NCI-H345 (cell line): Measurements from ENCODE around the gene TRAF2.

ENCODE experiments used
- DNase-seq: peaks from one replicate; lab custom pipeline; 2025; lab: John Stamatoyannopoulos, UW

TRAF2 gene

DNA sequence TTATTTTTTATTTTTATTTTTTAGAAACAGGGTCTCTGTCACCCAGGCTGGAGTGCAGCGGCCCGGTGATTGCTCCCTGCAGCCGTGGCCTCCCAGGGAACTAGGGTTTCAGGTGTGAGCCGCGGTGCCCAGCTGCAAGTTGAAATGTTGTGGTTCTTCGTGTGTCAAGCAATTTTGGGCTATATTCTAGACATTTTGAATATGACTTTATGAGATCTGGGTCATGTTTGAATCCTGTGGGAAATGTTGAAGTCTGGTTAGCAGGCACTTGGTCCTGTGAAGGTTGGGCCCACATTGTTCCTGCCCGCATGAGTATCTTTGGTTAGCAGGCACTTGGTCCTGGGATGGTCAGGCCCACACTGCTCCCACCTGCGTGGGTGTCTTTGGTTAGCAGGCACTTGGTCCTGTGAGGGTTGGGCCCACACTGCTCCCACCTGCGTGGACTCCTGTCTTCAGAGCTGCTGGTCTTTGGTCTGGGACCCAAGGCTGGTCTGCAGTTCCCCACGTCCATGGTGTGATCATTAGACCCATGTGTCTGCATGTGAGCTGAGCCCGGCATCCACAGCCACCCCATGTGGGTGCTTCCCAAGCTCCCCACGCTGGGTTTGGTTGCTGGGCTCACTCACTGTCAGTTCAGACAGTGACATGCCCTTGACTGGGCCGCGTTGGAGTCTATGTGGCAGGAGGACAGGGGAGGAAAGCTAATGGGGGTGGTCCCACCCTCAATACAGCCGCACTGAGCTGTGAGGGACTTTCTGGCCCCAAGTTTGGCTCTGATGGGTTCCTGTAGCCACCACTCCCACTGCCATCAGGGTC lies 51.1 kb downstream of the TRAF2 start:
- DNase-seq, result no peak

DNA sequence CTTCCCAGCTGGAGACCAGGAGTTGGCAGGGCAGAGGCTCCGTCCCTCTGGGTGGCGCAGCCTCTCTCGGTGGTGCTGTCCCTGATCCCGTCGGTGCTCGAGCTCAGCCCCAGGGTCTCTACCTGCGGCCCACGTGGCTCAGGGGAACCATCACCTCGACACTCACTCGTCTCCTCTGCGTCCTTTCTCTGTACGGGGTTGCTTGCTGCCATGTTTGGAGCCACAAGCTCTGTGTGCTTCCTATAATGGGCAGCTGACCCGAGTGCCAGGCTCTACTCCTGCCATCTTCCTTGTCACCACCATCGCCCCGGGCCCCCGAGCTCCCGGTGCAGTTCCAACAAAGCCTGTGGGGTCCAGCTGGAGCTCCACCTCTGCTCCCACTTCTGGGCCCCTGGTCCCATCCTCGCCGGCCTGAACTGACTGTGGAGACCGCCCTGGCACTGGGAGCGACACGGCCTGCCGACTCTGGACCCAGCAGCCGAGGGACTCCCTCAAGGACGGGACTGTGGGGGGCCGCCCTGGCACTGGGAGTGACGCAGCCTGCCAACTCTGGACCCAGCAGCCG lies 53.2 kb downstream of the TRAF2 start:
- DNase-seq, result no peak

DNA sequence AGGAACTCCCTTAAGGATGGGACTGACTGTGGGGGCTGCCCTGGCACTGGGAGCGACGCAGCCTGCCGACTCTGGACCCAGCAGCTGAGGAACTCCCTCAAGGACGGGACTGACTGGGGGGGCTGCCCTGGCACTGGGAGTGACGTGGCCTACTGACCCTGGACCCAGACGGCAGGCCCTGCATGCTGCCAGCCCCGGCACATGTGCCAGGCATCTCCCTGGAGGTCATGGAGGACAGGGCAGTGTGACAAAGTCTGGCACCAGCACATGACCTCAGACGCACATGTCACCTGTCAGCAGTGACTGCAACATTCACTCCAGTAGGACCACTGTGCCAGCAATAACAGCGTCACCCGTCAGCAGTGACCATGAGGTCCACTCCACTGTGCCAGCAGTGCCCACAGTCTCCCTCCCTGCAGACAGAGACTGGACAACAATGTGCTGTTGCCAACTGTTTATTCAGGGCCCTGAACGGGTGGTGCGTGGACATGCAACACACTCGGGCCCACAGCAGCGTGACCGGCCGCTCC lies 53.7 kb downstream of the TRAF2 start:
- DNase-seq, result no peak

DNA sequence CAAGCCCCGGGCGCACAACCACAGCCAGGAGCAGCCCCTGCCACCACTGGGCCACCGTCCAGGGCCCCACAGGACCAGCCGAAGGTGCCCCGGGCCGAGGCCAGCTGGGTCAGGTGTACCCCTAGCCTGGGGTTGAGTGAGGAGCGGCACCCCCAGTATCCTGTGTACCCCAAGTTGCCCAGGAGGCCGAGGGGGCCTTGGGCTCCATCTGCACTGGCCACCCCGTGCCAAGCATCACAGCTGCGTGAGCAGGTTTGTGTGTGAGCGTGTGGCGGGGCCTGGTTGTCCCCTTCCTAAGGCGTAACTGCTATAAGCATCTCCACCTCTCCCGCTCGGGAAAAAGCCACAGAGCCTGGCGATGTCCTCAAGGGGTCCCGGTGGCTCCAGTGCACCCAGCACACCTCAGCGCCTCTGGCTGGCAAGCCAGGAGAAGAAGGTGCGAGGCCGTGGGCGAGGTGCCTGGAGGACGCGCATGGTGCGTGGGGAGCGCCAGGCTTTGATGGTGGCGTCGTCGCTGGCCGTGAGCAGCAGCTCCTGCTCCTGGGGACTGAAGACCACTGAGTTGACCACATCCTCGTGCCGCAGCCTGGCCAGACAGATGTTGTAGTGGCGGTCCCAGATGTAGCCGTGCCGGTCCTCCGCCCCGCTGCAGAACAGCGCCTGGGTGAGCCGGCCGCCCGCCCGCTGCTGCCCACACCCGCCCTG lies 54.4 kb downstream of the TRAF2 start:
- DNase-seq, result no peak

DNA sequence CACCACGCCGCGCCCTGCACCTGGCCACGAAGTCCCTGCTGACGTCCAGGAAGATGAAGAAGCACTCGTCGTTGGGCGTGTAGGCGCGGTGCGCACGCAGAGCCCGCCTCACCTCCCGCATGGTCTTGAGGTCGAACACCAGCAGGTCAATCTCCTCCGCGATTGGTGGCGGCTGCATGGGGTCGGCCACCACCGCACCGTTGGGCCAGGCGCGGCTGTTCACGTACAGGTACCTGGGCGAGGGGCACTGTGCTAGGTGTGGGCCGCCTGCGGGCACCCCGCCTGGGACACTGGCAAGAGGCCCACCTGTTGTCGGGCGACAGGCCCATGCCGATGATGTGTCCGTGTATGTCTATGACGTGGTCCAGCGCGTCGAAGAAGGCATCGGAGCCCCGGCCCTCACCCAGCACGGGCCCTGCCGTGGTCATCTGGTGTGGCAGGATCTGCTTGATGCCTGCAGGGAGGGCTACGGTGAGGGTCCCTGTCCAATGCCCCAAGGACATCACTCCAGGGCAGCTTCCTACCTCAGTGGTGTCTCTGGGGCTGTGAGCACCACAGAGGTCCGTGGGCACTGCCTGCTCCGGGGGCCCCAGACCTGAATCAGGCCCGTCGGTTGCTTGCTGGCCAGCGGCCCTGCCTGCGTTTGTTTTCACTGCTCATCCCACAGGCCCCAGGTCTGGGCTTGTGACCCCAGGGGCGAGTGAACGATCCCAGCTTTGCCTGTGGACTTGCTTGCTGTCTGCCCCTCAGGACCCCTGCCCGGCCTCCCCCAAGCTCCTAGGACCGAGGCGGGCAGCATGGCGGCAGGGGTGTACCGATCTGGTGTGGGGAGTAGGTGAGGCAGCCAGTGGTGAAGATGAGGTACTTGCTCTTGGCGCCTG lies 55.2 kb downstream of the TRAF2 start:
- DNase-seq, result no peak

DNA sequence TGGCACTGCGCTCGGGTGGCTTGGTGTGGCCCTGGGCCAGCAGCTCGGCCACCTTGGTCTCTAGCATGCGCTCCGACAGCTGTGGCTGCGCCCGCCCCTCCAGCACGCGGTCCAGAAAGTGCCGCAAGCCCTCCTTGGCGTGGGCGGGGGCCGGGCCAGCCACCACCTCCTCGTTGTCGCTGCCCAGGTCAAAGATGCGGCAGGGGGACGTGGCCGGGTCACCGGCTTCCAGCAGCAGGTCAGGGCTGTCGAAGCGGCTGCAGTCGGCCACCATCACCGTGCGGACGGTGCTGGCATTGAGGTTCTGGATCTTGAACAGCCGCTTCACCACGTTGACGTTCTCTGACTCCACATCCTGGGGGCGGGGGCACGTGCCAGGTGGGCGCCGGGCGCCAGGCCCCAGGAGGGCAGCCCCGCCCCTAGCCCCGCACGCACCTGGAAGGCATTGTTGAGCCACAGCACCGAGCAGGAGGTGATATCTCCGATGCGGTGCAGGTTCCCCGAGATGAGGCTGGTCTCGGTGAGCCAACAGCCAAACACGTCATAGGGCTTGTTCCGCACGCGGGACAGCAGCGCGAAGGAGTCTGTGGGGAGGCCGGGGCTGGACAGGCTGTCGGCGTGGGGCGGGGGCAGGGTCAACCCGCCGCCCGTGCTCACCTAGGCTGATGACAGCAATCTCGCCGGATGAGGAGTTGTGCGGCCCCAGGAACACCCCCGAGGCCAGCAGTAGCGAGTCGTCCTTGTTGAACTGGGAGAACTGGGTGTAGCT lies 56.0 kb downstream of the TRAF2 start:
- no peak for DNase-seq

DNA sequence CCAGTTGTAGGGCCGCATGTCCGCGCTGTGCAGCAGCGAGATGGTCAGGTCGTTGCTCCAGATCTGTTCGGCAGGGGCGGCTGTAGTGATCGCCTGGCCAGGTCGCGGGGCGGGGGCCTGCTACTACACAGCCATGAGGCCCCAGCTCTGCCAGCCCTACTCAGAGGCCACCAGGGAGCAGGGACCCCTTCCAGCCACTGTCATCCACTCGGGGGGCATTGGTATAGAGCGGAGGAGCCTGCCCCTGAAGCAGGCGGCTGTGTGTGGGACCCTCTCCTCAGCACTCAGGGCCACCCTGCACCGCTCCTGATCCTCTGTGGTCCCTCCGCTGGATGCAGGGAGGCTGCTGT lies 56.5 kb downstream of the TRAF2 start:
- DNase-seq, result no peak

DNA sequence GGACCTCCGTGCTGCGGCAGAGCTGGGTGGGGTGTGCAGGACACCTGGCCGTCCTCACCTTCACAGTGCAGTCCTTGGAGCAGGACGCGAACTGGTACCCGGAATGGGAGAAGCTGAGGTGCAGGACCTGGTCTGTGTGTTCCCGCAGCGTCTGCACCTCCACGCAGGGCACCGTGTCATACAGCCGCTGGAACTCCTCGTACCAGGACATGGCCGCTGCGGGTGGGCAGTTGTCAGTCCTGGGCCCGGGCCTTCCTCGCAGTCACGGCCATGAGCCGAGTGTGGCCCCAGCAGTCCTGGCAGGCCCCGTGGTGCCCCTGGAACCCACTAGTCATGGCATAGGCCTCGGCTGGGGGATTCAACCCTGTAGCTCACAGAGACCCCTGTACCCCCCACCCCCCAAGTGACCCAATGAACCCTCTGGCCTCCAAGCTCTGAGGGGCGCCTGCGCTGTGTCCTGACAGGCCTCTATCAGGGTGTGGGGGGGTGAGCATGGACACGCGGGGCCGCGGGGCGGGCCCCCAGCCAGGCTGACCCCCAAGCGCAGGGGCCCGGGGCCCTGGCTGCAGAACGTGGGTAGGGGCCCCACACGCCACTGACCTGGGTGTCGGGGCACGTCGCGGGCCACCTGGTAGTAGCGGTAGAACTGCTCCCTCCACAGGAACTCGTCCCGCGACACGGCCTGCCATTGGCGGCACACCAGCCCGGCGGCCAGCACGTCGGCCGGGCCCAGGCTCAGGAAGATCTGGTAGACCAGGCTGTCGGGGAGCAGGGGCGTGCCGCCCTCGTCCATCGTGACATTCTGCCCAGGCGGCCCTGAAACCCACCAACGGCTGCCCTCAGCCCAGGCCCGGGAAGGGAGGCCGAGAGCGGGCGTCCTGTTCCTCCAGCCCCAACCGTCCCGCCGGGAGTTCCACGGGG lies 57.2 kb downstream of the TRAF2 start:
- DNase-seq, result peak; percentile 25

DNA sequence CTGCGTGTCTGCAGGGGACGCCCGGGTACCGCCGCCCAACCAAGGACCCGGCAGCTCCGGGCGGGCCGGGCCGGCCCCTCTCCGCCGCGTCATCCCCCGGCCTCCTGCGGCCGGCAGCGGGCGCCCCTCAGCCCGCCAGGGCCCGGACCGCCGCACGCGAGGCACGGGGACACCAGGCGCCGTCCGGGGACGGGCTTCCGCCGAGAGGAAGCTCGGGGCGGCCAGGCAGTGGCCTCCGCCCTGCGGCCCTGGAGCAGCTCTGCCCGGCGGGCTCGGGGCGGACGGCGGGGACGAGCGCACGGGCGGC lies 57.8 kb downstream of the TRAF2 start:
- no peak for DNase-seq

DNA sequence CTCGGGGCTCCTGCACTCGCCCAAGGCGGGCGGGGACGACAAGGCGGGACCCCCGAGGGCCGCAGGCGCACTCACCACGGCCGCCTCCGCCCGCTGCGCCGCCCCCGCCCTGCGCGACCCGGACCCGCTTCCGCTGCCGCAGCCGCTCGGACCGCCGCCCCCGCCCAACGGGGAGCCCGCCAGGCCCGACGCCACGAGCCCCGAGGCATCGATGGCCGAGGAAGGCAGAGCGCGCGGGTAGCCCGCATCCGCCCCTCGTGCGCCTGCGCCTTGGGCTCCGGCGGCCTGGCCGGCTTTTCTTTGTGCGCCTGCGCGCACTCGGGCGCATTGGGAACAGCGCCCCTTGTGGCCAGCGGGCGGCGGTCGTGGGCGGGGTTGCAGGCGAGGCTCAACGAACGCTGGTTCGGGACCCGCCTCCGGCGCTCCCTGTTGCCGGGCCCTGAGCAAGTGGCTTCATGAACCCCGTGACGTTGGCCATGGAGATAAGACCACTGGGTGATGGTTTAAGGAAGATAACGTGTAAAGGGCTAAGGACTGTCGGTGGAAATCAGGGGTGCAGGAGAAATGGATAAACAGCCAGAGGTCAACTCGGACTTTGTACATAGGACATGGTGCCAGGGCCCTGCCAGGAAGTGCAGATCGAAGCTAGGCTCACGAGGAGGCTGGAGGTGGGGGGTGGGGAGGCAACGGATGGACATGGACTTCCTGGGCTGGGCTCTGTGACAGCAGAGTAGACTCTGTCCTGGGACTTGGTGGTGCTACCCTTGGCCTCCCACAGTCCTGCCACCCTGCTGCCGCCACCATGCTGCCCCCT lies 58.4 kb downstream of the TRAF2 start, which contains the start of the genes C8G and FBXW5:
Gene C8G, plus strand, starts transcription at position 725 of the 814 bp plus-strand sequence. Its CDS starts 78 bp downstream, at position 803.
Gene FBXW5, minus strand, starts transcription at position 220 of the 814 bp plus-strand sequence. CDS start 655 bp downstream, outside the sequence.
- peak; percentile 95 for DNase-seq

DNA sequence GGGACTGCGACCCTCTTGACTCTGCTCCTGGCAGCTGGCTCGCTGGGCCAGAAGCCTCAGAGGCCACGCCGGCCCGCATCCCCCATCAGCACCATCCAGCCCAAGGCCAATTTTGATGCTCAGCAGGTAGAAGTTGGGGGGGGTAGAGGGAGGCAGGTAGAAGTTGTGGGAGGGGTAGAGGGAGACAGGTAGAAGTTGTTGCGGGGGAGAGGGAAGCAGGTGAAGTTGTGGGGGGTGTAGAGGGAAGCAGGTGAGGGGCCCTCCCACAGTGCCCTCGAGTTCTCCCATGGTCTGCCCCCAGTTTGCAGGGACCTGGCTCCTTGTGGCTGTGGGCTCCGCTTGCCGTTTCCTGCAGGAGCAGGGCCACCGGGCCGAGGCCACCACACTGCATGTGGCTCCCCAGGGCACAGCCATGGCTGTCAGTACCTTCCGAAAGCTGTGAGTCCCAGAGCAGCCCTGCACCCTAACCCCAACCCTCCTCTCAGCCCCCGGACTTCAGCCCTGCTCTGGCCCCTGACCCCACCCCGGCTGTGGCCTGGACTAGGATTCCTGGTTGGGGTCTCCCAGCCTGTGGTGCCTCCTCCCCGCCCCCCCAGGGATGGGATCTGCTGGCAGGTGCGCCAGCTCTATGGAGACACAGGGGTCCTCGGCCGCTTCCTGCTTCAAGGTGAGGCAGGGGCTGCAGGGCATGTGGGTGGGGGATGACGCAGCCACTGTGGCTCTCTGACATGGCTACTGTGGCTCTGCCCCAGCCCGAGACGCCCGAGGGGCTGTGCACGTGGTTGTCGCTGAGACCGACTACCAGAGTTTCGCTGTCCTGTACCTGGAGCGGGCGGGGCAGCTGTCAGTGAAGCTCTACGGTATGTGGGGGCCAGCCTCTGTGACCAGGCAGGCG lies 59.3 kb downstream of the TRAF2 start:
- DNase-seq, result no peak

DNA sequence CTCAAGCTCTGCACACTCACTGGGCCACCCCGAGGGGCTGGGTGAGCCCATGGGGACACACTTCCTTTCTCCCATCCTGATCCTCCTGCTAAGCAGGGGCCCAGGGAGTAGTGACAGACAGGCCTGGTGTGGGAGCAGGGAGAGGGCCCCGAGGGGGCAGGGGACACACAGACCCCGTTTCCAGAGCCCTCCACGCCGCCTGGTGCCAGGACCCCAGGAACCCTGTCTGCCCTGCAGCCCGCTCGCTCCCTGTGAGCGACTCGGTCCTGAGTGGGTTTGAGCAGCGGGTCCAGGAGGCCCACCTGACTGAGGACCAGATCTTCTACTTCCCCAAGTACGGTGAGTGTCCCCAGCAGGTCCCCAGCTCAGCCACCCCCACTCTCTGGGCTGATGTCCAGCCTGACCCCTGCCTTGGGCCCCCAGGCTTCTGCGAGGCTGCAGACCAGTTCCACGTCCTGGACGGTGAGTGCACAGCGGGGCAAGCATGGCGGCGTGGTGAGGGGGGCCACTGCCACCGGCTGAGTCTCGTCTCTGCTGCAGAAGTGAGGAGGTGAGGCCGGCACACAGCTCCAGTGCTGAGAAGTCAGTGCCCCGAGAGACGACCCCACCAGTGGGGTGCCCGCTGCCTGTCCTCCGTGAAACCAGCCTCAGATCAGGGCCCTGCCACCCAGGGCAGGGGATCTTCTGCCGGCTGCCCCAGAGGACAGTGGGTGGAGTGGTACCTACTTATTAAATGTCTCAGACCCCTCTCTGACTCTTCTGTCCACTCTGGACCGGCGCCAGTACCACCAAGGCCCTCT lies 60.1 kb downstream of the TRAF2 start:
- DNase-seq, result no peak

DNA sequence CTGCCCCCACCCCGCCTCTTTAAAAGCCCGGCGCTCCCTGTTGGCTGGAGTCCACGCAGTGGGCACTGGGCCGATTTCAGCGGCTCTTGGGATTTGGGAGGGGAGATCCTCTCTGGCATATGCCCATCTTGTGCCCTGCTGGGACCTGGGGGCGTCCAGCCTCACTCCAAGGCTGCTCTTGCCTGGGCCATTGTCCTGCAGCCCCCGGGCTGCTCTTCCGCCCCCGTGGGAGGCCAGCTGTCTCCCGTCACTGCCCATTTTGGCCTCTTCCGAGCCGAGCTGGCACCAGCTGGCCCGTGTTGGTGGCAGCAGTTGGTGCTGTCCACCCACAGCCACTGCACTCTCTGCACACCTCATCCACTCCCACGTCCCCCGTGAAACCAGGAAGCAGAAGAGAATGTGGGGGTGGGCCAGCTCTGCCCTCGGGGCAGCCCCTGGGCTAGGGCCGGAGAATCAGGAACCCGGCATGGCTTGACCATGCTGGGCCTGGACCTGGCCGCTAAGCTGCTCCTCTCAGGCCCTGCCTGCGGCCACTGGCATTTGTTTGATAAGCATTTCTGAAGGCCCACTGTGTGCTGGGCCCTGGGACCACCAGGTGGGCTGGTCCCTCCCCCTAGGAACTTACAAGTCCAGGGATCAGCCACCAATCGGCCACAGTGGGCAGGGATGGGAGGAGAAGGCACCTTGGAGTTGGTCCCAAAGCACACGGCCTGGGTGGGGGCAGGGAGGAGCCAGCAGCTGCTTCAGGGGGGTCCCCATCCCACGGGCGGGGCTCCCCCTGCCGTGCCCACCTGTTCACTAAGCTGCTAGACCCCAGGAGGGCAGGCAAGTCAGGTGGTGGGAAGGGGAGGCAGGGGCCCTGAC lies 60.9 kb downstream of the TRAF2 start:
- no peak for DNase-seq

DNA sequence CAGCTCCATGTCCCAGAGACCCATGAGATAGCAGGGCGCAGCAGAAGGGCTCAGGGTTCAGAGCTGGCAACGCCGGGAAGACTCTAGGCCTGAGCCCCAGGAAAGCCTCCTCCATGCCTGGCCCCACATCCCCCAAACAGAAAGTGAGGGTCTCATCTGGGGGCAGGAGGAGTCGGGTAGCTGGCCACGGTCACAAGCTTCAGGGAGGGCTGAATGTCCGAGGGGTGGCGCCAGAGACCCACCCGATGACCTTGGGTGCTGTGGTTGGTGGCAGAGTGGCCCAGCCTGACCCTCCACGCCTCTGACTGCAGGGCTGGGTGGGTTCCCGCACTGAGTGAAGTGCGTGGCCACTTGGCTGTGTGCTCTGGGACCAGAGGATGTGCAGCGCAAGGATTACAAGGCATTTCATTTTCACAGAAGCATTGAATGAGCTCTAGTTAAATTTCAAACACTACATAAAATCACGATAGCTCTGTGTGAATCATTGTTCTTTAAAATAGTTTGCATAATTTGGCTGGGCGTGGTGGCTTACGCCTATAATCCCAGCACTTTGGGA lies 61.7 kb downstream of the TRAF2 start:
- DNase-seq, result no peak

DNA sequence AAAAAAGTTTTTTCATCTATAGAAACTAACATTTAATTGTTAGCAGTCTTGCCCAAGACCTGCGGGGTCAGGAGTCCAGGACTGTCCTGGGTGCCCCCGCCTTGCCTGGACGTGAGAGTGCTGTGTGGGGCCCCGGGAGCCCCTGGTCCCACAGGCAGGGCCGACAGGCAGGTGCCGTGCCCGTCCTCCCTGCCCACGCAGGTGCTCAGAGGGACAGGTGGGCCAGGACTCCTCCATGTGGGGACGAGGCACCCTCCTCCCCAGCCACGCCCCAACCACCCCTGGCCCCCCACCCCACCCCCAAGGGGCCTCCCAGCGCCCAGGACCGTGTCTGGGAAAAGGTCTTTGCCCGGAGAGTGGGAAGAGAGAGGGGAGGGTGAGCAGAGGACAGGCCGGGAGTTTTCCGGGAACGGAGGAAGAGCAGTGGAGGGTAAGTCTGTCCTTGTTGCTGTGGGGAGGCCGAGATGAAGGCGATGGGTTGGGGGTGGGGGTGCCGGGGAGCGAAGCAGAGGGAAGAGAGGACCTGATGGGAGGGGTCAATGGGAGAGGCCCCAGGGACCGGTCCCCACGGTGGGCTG lies 63.0 kb downstream of the TRAF2 start:
- no peak for DNase-seq
